Neural progenitor cell (in vitro differentiated cells): ENCODE results near the gene LBH.

Experiments used
- EZH2 ChIP-seq: fragments of 200-600 bp; sonication (generic); IDR thresholded peaks from 2 replicates; pipeline ENCODE4 v1.6.1; 2017; ENCODE audit warnings: antibody characterized with exemption, mild to moderate bottlenecking, moderate library complexity
- TF ChIP-seq, protein P1 (sequence below): fragments of 200-600 bp; sonication (generic); IDR thresholded peaks from 2 replicates; pipeline ENCODE4 v1.5.1; 2017; ENCODE audit warnings: antibody characterized with exemption, mild to moderate bottlenecking

DNA sequence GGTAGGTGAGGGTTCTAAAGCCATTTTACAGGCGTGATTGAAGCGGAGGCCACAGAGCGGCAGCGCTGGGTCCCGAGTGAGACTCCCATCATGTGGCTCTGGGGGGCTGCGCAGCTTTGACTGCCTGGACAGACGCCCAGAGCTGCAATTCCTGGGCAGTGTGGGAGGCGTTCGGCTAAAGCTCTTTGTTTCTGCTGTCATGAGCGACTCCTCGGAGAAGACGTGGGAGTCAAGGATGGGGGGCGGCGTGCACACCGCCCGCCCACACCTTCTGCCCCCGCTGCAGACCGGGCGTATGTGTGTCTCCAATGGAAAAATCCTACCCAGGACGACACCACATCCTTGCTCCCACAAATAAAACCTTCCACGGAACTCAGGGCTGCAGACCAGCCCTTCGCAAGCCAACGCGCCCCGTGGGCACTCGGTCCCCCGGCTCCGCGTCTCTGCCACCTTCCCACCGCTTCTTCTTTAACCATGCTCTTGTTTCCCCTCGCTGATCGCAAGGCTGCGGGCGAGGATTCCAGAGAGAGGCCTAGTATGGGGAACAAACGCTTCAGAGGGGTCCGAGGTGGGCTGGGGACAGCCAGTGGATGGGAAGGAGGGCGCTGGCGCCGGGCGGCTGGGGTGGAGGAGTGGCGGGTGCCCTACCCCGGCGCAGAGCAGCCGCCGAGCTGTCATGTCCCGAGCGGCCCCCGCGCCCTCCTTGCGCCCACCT, 680 bp upstream of the LBH start:
- TF ChIP-seq, protein P1, sequence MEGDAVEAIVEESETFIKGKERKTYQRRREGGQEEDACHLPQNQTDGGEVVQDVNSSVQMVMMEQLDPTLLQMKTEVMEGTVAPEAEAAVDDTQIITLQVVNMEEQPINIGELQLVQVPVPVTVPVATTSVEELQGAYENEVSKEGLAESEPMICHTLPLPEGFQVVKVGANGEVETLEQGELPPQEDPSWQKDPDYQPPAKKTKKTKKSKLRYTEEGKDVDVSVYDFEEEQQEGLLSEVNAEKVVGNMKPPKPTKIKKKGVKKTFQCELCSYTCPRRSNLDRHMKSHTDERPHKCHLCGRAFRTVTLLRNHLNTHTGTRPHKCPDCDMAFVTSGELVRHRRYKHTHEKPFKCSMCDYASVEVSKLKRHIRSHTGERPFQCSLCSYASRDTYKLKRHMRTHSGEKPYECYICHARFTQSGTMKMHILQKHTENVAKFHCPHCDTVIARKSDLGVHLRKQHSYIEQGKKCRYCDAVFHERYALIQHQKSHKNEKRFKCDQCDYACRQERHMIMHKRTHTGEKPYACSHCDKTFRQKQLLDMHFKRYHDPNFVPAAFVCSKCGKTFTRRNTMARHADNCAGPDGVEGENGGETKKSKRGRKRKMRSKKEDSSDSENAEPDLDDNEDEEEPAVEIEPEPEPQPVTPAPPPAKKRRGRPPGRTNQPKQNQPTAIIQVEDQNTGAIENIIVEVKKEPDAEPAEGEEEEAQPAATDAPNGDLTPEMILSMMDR, result no peak
- peak; percentile 52 for TF ChIP-seq EZH2
